Skeletal muscle satellite cell (primary cell): ENCODE results near the gene MAP2K6.
A peak's percentile ranks its signal among the peaks of the same experiment; 100 is the strongest.

Source experiments
- H3K27me3 ChIP-seq: 2 replicates; pipeline ENCODE4 v1.7.0; 2013; ENCODE audit warnings: low read length; ENCODE audit not compliant: control insufficient read depth, insufficient read depth
- H3K36me3 ChIP-seq: 2 replicates; pipeline ENCODE4 v1.7.0; 2013; ENCODE audit warnings: mild to moderate bottlenecking, control low read depth, low read length; ENCODE audit not compliant: insufficient read depth
- H3K4me1 ChIP-seq: 2 replicates; pipeline ENCODE4 v1.7.0; 2013; ENCODE audit warnings: low read length; ENCODE audit not compliant: control insufficient read depth, insufficient read depth
- H3K4me2 ChIP-seq: 2 replicates; pipeline ENCODE4 v1.7.0; 2013; ENCODE audit warnings: mild to moderate bottlenecking, low read length
- H3K4me3 ChIP-seq: 2 replicates; pipeline ENCODE4 v1.7.0; 2013; ENCODE audit warnings: low read length
- H3K9ac ChIP-seq: 2 replicates; pipeline ENCODE4 v1.7.0; 2013; ENCODE audit warnings: mild to moderate bottlenecking, low read depth, low read length, moderate library complexity
- H3K9me3 ChIP-seq: replicated peaks from 2 replicates; pipeline ENCODE4 v1.7.0; 2013; ENCODE audit warnings: mild to moderate bottlenecking, control low read depth, low read length

The MAP2K6 gene

DNA sequence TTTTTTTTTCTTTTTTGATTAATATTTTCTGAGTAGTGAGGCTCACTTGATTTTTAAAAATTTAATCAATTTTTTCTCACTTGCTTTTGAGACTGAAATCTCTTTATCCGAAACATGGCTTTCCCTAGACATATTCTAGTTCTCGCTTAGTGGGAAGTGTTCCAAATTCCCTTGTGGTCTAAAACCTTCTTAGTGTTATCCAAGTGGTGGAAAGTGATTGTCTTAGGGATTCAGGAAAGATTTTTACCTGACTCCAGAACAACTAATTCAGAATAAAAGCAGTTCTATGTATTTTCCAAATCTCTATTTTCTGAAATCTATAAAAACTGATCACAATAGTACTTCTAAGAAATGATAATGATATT, 178.8 kb downstream of the MAP2K6 start:
- Histone ChIP-seq H3K4me3 (no peak overlapping the region), H3K4me2 (peak overlapping the region; percentile 29), H3K4me1 (peaks cover 19% of the 10 kb centered on the region), H3K27me3 (no peaks in the 10 kb centered on the region), H3K9me3 (no peaks in the 10 kb centered on the region), H3K9ac (peak overlapping the region; percentile 51), H3K36me3 (no peaks in the 10 kb centered on the region)

GRCh38 chr17:69593716-69594115, 179.2 kb downstream of the MAP2K6 start:
- Histone ChIP-seq H3K4me3 (no peak overlapping the region), H3K4me2 (peak overlapping the region; percentile 29), H3K36me3 (no peaks in the 10 kb centered on the region), H3K9ac (peak overlapping the region; percentile 51), H3K4me1 (peaks cover 23% of the 10 kb centered on the region), H3K27me3 (no peaks in the 10 kb centered on the region), H3K9me3 (no peaks in the 10 kb centered on the region)

DNA sequence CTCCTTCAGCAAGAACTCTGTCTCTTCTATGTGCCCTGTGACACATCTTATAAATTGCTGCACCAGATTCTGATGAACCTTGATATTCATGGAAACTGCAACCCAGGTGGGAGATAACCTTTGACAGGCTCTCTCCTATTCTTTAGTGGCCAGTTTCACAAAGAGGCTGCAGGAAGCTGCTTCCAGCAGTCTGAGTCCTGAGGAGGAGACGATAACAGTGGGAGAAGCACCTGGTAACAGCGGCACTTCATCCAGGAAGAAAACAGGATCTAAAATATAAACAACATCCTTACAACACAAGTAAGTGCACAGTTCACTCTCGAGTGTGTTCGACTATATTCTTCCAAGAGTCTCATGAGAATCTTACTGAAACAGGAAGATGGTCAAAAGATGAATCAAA, 180.1 kb downstream of the MAP2K6 start:
- Histone ChIP-seq H3K4me2 (no peak overlapping the region), H3K9me3 (no peaks in the 10 kb centered on the region), H3K36me3 (no peaks in the 10 kb centered on the region), H3K9ac (no peak overlapping the region), H3K4me1 (peaks cover 23% of the 10 kb centered on the region), H3K27me3 (no peaks in the 10 kb centered on the region), H3K4me3 (no peak overlapping the region)

DNA sequence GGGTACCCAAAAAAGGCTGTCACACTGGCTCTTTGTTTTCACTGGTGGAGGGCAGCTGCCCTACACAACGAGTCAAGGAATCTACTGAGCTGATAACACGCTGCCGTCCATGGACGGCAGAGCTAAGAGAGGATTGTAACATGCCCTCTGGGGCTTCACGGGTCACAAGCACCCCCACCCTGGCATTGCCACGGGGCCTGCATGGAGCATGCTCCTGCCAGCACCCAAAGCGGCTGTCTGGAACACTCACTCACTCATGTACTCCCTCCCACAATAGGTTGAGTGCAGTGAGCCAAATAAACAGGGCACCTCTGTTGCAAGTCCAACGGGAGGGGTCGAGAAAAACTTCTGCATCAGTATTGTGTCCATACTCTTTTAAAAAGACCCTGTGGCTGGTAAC, 181.6 kb downstream of the MAP2K6 start:
- no peak overlapping the region for H3K4me2 ChIP-seq
- H3K36me3 ChIP-seq: no peaks in the 10 kb centered on the region
- H3K4me1 ChIP-seq: peaks cover 23% of the 10 kb centered on the region
- no peaks in the 10 kb centered on the region for H3K27me3 ChIP-seq
- no peaks in the 10 kb centered on the region for H3K9me3 ChIP-seq
- no peak overlapping the region for H3K4me3 ChIP-seq
- no peak overlapping the region for H3K9ac ChIP-seq

GRCh38 chr17:69597898-69598692, 183.6 kb downstream of the MAP2K6 start:
- Histone ChIP-seq H3K4me2 (peak overlapping the region; percentile 16), H3K9me3 (no peaks in the 10 kb centered on the region), H3K4me1 (peaks cover 19% of the 10 kb centered on the region), H3K36me3 (no peaks in the 10 kb centered on the region), H3K9ac (no peak overlapping the region), H3K27me3 (no peaks in the 10 kb centered on the region), H3K4me3 (no peak overlapping the region)

DNA sequence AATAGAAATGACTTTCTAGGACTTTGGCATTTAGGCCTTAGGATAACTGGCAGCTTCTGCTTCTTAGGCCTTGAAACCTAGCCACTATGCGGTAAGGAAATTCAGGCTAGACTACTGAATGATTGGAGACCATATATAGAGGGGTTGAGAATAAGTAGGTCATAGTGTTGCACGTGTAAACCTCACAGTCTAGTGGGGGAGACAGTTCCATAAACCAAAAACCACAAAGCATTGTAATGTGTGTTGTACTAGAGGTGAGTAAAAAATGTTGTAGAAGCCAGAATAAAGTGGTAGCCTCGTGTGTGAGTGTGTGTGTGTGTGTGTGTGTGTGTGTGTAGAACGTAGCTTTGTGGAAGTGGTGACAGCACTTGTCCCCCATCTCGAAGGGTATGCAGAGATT, 188.5 kb downstream of the MAP2K6 start:
- Histone ChIP-seq H3K9me3 (no peaks in the 10 kb centered on the region), H3K4me1 (peaks cover 20% of the 10 kb centered on the region), H3K9ac (no peak overlapping the region), H3K27me3 (no peaks in the 10 kb centered on the region), H3K36me3 (no peaks in the 10 kb centered on the region), H3K4me3 (no peak overlapping the region), H3K4me2 (no peak overlapping the region)
